ENCODE data around the gene OTUB1.

DNA sequence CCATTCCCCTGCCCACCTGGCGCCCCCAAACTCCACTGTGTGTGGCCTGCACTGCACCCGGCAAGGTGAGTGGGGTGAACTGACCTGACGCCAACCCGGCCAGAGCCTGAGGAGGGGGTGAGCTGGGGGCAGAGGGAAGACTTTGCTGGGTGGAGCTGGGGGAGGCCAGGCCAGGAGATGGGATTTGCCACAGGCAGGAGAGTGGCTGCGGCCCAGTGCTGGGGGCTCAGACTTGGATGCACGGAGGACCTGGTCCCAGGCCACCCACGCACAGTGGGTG is 31.6 kb downstream of the OTUB1 start:
- no peak for TF ChIP-seq POLR2A (IDR thresholded peaks at IDR 0.05)
- TF ChIP-seq, protein P1, sequence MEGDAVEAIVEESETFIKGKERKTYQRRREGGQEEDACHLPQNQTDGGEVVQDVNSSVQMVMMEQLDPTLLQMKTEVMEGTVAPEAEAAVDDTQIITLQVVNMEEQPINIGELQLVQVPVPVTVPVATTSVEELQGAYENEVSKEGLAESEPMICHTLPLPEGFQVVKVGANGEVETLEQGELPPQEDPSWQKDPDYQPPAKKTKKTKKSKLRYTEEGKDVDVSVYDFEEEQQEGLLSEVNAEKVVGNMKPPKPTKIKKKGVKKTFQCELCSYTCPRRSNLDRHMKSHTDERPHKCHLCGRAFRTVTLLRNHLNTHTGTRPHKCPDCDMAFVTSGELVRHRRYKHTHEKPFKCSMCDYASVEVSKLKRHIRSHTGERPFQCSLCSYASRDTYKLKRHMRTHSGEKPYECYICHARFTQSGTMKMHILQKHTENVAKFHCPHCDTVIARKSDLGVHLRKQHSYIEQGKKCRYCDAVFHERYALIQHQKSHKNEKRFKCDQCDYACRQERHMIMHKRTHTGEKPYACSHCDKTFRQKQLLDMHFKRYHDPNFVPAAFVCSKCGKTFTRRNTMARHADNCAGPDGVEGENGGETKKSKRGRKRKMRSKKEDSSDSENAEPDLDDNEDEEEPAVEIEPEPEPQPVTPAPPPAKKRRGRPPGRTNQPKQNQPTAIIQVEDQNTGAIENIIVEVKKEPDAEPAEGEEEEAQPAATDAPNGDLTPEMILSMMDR (IDR thresholded peaks at IDR 0.05), result no peak

All from right lobe of liver (tissue), 4 donors.